ENCODE measurements around the gene RHBDD2. TPM values are rescaled to one million over a fixed set of nuclear protein-coding genes. Genes with fewer than 3 reads are reported as not detected.

Gene RHBDD2
- polyA plus RNA-seq, result 174 and 209 TPM in 2 replicates

GRCh38 chr7:75878769-75879611, at the start of gene RHBDD2:
Gene RHBDD2 (plus strand): TSS chr7:75879034. CDS start chr7:75879083, 49 bp downstream.

DNA sequence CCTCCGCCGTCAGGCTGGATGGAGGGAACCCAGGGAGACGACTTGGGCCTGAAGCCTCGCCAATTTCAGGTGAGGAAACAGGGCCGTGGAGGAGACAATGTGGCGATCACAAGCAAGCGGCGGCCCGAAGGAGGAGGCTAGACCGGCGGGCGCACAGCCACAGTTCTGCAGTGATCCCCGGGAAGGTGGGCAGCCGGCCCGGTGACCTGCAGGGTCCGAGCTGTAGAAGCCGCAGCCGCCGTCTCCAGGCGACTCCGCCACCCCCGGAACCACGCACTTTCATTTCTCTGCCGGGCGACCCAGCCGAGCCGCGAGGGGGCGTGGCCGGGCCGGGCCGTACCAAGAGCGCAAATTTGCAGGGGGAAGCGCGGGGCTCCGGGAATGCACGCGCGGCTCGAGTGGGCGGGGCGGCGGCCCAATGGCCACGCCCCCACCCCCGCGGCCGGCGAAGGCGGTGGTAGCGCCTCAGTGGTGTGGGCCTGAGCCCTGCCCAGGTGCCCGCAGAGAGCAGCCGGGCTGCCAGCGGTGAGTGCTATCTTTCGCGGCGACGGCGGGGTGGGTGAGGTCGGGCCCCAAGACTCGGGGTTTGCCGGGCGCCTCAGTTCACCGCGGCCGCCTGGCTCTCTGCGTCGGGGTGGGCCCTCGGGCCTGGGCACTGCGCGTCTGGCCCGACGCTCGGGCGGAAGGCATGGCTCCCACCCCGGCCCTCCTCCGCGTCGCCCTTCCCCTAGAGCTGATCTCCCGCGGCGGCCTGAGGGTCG, 36.0 kb downstream of the RHBDD2 start, which contains the start of gene POR:
TSS of gene POR (plus strand) at position 501 of the 761 bp plus-strand sequence. CDS start 38,847 bp downstream, outside the sequence.

Other genes starting within 250 kb of the RHBDD2 start
- gene HIP1, start 140.1 kb upstream of the RHBDD2 start, polyA plus RNA-seq, result 2.1 and 3.7 TPM in 2 replicates
- gene CCL26, start 106.8 kb upstream of the RHBDD2 start, polyA plus RNA-seq, result 2.1 TPM in 1 of 2 replicates, not detected in the other
- not detected in 2 replicates for gene CCL24, start 65.2 kb upstream of the RHBDD2 start, polyA plus RNA-seq
- gene POR, start 36.1 kb downstream of the RHBDD2 start, polyA plus RNA-seq, result 16.8 and 31.9 TPM in 2 replicates
- 14.4 and 22.6 TPM in 2 replicates for gene TMEM120A, start 115.6 kb downstream of the RHBDD2 start, polyA plus RNA-seq
- 19.5 and 30.5 TPM in 2 replicates for gene STYXL1, start 169.0 kb downstream of the RHBDD2 start, polyA plus RNA-seq
- gene MDH2, start 169.1 kb downstream of the RHBDD2 start, polyA plus RNA-seq, result 94.4 and 113 TPM in 2 replicates

Data from Purkinje cell (primary cell).